CD4-positive, alpha-beta T cell treated with Interleukin-17A for 1 hour (primary cell): ENCODE results near the gene ATF5.
"Not testable (repeated sequence)": the region's sequence is repeated elsewhere in the genome, so short reads cannot be mapped to it uniquely, and the experiment has no call there.

Experiments
- DNase-seq: peaks from one replicate; pipeline ENCODE4 v3.0.0-alpha.2; 2020

ATF5 gene

DNA sequence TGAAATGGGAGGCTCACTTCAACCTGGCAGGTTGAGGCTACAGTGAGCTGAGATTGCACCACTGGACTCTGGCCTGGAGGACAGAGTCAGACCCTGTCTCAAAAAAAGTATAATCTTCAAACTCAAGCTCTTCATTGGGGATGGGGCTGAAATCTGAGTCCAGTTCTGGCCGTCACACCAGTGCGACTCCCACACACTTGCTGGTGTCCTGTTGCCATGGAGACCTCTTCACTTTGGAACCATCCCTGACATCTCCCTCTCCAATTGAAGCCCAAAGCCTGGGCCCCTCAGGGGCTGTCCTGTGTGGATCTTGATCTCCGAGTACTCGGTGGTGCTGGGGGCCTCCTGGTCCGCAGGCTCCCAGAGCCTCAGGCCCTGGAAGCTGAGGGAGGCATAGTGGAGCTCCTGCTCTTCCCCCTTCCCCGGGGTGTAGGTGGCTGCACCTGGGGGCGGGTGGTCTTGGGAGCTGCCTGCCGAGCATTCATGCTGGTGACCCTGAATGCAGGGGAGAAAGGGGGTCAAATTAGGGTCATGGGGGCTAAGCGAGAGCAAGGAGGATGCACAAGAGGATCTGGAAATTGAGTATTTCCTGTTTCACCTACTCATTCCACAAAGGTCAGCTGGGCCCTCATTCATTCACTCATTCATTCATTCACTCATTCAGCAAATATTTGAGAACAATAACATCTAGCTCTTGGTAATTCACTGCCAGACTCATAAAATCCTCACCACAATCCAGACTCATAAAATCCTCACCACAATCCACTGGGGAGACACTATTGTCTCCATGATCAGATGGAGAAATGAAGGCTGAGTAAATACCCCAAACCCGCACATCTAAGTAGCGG is 21.0 kb downstream of the ATF5 start:
- DNase-seq = no peak

DNA sequence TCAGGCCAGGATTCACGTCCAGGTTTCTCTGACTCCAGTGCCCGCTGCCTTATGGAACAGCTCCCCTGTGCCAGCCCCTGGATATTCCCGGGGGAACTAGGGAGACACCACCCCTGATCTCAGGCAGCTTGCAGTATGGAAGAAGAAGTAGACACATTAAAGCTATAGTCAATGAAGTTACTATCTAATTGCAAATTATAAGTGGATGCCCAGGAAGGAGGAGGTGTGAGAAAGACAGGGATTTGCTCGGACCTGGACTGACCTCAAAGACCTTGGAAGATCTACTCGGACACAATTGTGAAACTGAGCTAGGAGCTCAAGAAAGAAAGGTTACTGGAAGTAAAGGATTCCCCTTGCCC is 21.6 kb downstream of the ATF5 start:
- DNase-seq = no peak

DNA sequence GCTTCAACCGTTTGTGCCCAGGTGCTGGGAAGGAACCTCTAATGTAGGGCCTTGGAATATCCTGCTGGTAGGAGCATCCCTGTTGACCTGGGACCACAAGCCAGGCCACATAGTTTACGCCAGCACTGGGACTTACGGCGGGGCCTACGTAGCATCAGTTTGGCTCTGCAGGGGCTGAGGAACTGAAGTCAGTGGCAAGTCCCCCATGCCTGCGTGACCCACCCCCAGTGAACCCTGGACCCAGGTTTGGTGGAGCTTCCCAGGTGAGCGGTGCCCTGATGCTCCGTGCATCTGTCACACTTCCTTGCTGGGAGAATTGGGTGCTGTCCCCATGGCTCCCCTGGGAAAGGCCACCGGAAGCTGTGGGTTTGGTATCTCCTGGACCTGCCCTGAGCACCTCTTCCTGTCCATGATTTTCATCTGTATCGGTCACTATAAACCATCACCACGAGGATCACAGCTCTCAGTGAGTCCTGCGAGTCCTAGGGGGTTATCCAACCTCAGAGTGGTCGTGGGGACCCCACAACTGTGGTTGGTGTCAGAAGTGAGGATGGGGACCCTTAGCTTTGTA is 22.0 kb downstream of the ATF5 start:
- DNase-seq = no peak

DNA sequence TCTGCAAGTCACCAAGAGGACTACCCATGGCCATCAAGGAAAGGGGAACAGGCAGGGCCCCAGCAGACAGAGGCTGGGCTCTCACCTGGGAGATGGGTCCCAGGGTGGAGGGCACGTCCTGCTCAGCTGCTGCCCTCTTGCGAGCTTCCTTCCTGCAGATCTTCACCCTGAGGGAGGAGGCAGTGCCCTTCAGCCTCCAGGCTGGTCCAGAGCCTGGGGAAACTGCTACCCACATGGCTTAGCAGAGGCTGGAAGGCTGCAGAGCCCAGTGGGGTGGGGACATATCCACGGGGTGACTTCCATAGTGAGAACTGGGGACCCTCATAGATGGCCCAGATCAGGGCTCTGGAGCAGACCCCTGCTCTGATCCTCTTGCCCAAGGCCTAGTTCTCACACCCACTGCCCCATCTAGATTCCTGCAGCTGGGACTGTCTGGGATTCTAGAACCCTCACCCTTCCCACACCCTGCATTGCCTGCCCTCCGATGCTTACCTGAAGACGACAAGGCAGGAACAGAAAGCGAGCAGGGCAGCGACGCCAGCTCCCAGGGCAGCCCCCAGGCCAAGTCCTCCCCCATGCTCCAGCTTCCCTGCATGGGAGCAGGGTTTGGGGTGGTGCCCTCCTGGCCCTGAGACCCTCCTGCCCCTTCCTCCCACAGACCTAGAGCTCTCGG is 22.9 kb downstream of the ATF5 start:
- no peak for DNase-seq

DNA sequence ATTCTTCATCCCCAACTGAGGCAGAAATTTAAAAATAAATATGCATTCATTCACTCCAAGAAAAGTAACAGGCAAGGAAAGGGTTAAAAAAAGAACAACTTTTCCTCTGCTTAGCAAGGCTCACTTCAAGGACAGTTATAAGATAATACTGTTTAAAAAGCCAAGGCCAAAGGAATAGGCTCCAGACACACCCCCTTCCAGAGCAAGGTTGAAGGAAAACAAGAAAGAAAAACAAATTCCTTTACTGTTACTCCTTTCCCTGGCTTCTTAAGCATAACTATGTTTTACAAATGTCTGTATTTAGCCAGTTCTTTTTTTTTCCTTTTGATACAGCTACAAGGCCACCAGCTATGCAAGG is 23.5 kb downstream of the ATF5 start:
- no peak for DNase-seq

DNA sequence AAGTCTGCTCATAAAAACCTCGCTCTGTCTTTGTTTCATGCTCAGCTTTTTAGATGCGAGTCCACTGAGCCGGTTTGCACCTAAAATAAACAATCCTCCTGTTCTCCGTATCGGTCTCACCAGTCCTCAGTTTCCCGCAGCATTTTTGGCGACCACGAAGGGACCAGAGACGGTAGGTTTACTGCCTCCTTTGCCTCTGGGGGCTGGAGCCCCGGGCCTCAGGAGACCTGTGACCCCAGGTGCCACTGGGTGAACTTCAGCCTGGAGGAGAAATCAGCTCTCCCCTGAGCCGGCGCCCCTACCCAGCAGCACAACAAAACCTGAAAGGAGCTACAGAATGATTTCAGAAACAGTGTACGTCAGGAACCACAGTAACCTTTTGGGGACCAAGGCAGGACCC is 23.9 kb downstream of the ATF5 start:
- no peak for DNase-seq

DNA sequence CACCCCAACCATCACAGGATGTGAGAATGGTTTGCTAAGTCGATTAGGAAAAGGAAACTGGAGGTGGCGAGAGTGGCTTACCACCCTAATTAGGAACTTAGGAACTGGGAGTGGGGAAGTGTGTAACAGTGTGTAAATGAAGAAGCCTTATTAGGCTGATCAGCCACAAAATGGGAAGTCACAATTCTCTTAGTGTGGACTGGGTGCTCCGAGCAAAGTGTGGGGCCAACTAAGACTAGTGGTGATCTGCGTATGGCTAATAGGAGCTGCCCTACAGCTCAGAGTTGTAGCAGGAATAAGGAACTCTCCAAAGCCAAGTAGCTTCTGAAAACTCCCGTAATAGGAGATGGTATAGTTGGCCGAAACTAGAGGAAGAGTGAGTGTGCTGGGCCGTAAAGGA is 24.4 kb downstream of the ATF5 start:
- DNase-seq = no peak

DNA sequence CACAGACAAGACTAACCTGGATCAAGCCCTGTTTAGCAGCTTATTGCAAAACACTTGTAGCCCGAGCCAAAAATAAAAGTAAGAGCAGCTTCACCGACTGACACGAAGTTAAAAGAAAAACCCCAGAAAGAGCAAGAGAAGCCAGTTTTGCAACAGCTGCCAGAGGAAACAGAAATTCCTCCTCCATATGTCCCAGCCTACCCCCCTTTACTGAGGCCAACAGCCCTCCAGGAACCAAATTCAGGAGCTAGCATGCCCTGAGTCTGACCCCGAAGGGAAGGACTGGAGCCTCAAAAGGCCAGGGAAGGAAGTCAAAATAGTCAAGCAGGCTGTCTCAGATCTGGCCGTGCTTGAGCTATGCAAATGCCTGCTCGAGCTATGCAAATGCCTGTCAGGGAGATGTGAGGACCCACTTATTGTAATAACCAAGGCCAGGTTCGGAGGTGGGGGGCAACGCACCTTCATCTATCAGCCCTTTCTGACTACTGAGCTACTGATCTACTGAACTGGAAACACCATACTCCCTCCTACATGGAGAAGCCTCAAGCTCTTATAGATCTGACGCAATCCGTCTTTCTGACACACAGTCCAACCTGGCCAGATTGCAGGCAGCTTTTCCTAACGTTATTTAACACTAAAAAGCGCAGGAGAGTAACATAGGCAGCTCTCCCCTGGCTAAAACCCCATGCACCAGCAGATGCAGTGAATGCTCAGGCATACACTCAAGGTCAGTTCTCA is 25.3 kb downstream of the ATF5 start:
- no peak for DNase-seq

DNA sequence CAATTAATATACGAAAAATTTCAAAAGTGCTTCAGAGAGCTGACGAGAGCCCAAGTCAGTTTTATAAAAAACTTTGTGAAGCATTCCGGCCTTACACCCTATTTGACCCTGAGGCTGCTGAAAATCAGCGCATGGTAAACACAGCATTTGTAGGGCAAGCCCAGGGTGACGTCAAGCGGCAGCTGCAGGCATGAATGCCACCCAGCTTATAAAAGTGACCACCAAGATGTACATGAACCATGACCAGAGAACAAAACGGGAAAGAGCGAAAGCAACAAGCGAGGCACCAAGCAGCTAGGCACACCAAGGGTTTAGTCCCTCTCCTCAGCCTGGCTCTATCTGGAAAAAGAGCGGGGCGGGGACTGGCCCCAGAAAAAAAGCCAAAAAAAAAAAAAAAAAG is 25.9 kb downstream of the ATF5 start:
- DNase-seq = no peak

DNA sequence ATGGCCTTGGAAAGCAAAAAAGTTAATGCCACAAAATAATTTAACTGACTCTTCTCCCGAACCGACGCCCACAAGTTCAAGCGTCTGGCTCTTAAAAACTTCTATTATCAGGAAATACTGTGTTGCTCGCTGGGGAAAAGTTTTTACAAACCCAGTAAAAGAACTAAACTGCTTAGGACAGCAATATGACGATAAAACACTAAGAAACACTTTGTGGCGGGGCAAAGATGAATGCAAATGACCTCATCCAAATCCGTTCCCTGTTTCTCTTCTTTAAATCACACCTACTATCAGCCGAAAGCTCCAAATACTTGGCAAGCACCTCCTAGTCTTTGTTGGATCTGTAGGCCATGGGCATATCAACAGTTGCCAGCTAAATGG is 27.1 kb downstream of the ATF5 start:
- DNase-seq = no peak

DNA sequence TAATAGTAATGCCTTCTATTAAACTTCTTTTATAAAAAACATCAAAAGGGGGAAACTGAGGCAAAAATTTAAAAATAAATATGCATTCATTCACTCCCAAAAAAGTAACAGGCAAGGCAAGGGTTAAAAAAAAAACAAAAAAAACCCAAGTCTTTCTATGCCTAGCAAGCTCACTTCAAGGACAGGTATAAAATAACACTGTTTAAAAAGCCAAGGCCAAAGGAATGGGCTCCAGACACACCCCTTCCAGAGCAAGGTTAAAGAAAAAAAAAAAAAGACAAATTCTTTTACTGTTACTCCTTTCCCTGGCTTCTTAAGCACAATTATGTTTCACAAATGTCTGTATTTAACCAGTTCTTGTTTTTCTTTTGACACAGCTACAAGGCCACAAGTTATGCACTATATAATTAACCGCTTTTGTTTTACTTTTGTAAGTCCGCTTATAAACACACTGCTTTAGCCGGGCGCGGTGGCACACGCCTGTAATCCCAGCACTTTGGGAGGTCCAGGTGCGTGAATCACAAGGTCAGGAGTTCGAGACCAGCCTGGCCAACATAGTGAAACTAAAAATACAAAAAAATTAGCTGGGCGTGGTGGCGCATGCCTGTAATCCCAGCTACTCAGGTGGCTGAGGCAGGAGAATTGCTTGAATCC is 28.4 kb downstream of the ATF5 start:
- no peak for DNase-seq

DNA sequence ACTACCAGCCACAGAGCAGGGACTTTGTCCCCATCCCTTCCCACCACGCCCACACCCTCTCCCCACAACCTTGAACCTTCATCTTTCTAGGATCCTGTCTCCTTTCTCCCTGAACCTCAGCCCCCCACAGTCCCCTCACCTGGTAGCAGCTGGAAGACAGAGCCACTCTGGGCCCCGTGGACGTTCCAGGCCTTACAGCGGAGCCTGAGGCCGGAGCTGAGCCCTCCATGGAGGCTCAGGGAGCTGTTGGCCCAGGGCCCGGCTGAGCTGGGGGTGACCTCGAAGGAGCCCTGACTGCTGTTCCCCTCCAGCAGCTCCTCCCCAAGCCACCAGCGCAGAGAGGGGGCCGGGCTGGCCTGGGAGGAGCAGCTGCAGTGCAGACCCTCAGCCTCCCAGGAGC is 29.1 kb downstream of the ATF5 start:
- not testable (repeated sequence) for DNase-seq

DNA sequence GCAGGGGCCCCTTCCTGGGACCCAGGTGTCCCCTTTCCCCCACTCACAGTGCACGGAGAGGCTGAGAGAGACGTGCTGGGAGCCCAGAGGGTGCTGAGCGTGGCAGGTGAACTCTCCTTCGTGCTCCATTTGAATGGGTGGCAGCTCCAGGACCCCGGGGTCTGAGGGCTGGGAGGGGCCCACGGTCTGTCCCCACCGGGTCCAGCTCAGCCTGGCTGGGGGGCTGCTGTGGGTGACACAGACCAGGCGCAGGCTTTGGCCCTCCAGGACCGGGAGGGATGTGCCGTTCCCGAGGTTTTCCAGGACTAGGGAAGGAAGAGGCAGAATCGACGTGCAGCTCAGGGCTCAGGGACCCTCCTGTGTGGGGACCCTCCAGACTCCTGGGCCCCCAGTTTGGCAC is 29.6 kb downstream of the ATF5 start:
- not testable (repeated sequence) for DNase-seq

DNA sequence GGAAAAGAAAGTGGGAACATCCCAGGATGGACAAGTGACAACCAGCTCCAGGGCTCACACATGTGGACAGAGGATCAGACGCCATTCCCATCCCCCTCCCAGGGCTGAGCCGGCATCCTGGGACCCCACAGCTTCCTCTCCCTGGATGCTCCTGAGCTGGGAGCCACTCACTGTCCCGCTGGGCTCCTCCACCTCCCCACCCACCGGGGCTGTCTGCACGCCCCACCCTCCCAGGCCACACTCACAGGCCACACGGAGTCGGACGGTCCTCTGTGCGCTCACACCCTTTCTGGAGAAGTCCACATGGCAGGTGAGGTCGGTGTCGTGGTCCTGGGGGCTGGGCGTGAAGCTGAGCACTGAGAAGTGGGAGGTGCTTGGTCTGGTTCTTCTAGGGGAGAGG is 30.9 kb downstream of the ATF5 start:
- DNase-seq = not testable (repeated sequence)

DNA sequence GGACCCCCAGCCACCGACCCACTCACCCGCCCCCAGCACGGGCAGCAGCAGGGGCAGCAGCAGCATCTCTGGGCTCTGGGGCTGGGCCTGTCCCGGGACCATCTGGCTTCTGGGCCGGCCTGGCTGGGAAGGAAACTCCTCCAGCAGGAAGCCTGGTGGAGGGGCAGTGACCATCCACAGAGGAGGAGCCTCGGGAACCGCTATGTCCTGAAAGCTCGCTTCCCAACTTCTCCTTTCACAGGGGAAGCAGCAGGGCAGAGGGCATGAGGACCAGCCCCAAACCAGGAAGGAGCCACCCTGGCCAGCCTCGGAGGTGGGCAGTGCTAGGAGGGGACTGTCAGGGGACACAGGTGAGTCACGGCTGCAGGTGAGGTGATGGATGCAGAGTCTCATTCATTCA is 32.0 kb downstream of the ATF5 start, which contains the start of gene SIGLEC11:
TSS of gene SIGLEC11 (minus strand) at position 193 of the 400 bp plus-strand sequence. CDS start at position 102, 91 bp downstream.
- not testable (repeated sequence) for DNase-seq

DNA sequence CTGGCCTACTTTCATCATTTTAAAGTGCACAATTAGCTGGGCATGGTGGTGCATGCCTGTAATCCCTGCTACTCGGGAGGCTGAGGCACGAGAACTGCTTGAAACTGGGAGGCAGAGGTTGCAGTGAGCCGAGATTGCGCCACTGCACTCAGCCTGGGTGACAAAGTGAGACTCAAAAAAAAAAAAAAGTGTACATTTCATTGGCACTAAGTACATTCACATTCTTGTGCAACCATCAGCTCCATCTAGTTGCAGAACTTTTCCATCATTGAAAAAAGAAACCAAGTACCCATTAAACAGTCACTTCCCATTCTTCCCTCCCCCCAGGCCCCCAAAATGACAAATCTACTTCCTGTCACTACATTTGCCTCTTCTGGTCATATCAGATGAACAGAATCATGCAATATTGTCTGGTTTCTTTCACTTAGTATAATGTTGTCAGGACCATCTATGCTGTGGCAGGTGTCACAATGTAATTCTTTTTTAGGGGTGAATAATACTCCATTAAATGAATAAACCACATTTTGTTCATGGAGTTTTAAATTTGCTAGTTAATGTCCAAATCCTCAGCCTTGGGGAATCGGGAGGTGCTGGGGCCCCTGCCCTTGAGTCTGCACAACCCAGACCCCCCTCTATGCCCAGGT is 39.4 kb downstream of the ATF5 start:
- no peak for DNase-seq

DNA sequence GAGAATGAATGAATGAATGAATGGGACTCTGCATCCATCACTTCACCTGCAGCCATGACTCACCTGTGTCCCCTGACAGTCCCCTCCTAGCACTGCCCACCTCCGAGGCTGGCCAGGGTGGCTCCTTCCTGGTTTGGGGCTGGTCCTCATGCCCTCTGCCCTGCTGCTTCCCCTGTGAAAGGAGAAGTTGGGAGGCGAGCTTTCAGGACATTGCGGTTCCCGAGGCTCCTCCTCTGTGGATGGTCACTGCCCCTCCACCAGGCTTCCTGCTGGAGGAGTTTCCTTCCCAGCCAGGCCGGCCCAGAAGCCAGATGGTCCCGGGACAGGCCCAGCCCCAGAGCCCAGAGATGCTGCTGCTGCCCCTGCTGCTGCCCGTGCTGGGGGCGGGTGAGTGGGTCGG is 40.4 kb downstream of the ATF5 start:
- DNase-seq = not testable (repeated sequence)

DNA sequence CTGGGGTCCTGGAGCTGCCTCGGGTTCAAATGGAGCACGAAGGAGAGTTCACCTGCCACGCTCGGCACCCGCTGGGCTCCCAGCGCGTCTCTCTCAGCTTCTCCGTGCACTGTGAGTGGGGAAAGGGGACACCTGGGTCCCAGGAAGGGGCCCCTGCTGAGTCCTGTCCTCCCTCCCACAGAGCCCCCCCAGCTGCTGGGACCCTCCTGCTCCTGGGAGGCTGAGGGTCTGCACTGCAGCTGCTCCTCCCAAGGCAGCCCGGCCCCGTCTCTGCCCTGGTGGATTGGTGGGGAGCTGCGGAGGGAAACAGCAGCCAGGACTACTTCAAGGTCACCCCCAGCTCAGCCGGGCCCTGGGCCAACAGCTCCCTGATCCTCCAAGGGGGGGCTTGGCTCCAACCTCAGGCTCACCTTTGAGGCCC is 43.0 kb downstream of the ATF5 start:
- DNase-seq = no peak

DNA sequence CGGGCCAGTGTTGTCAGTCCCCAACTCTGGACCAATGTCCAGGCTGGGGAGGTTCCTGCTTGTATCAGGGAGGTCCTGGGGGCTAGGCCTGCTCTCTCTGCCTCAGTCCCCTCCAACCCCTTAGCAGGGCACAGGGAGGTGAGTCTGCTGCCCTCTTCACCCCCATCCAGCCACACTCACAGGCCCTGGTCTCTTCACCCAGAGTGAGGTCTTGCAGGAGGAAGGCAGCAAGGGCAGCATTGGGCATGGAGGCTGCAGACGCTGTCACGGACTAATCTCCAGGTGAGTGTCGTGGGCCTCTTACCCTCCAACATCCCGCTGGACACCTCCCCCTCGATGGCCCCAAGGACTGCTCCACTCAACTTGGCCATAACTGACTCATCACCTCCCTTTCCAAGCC is 43.8 kb downstream of the ATF5 start:
- no peak for DNase-seq

DNA sequence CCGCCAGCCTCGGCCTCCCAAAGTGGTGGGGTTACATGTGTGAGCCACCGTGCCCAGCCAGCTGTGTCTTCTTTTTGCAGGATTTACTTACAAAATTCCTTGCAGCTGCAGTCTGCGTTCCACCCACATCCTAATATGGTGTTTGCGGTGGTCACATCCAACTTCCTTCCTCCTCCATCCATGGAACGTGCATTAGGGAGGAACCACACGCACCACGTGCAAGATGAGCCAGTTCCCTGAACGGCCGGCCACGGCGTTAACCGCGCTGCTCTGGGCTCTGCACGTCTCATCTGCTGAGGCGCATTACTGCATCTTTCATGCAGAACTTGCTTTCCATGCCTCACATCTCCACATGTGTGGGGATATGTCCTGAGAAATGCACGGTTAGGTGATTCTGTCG is 45.0 kb downstream of the ATF5 start:
- DNase-seq = no peak

DNA sequence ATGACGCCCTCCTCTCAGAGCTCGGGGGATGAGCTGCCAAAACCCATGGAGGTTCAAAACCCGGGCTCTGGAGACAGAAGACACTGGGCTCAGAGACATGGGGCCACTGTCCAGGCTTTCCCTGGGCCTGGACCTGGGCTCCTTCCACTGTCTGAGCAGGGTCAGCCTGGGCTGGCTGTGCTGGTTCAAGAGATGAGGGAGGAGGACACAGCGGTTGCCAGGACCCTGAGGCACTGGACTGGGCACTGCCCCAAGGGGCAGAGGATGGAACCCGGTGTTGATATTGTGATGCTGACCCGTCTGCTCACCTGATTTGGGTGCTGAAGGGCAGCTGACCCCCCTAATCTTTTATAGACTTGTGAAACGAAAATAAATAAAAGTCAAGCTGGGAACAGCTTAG is 46.0 kb downstream of the ATF5 start:
- DNase-seq = no peak

DNA sequence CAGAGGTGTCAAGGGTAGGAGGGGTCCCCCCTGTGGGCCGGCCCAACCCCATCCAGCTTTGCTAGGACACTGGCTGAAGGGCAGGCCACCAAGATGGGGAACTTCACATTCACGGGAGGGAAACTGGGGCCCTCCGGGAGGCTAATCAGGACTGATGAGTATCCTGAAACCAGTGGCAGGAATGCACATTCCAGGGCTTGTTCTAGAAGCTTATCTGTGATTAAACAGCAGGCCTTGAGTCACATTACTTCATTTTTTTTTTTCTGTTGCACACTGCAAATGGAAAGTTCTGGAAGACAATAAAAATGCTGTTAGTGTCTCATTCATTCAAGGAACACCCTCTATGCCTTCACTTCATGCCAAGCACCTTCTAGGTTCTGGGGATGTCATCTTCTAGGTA is 47.5 kb downstream of the ATF5 start:
- no peak for DNase-seq

DNA sequence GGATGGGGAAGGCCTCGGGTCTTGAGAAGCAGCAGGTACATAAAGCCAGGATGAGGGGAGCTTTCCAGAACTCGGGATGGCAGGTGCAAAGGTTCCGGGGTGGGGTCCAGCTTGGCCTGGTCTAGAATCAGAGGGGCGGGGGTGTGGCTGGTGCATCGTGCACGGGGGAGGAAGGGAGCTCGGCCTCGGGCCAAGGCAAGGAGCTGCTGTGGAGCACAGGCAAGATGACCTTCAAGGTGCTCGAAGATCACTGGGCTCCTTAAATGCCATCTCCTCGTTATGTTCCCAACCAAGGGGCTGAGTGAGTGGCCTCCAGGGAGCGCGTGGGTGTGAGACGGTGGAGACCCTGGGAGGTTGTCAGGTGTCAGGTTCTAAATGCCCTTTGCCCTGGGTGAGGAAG is 48.1 kb downstream of the ATF5 start:
- no peak for DNase-seq
